Left lobe of liver (tissue), 2 donors: ENCODE results near the gene TIGD3. TPM values are rescaled to one million over a fixed set of nuclear protein-coding genes. Genes with fewer than 3 reads are reported as not detected.
A peak's percentile ranks its signal among the peaks of the same experiment; 100 is the strongest.
"Not testable (repeated sequence)": the region's sequence is repeated elsewhere in the genome, so short reads cannot be mapped to it uniquely, and the experiment has no call there.

Experiments used
- ATAC-seq: fragments of 200-7000 bp; cut with Tn5 transposase; one replicate; pipeline ENCODE4 v1.9.1; 2020; ENCODE audit warnings: mild to moderate bottlenecking, moderate library complexity
- DNase-seq: peaks from one replicate; pipeline ENCODE4 v3.0.0-alpha.2; 2020; ENCODE audit warnings: low spot score
- total RNA-seq: library from RNA; stranded (reverse); gene quantifications from one replicate; pipeline ENCODE4 v1.2.1, GENCODE V29; 2021
- donor health status: DM: no; HTN: no; CAD: no; lungs with moderate emphysema.
- donor health status: DM: no; HTN: yes; CAD: no.

Gene TIGD3
- total RNA-seq, 1 donor from 2014 or later, result 0.43 TPM

DNA sequence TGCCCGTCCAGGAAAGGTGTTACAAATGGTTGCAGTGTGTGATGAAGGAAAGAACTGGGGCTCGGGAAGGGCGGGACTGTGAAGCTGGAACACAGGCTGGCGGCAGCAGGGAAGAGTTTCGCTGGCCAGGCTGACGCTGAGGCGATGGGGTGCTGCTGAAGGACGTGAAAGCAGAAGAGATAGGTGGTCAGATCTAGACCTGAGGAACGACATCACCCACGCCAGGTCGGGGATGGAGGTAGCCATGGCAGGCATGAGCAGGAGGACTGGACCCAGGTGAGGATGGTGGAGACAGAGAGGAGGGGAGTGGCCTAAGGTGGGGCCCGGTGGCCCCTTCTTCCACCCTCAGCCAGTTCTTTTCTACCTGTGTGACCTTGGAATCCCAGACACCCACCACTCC lies 30.7 kb upstream of the TIGD3 start:
- DNase-seq (no peak), ATAC-seq (no peak)

DNA sequence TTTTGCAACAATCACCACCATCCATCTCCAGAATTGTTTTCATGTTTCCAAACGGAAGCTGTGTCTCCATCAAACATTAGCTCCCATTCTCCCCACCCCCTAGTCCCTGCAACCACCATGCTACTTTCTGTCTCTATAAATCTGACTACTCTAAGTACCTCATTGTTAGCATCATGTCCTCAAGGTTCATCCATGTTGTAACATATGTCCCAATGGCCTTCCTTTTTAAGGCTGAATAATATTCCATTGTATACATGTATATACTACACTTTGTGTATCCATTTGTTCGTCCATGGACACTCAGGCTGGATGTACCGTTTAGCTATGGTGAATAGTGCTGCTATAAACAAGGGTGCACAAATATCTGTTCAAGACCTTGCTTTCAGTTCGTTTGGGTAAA lies 29.1 kb upstream of the TIGD3 start:
- DNase-seq (no peak), ATAC-seq (no peak)

- DNase-seq, result no peak
- ATAC-seq, result no peak
Observed at GRCh38 chr11:65327021-65327420, 27.5 kb upstream of the TIGD3 start.

DNA sequence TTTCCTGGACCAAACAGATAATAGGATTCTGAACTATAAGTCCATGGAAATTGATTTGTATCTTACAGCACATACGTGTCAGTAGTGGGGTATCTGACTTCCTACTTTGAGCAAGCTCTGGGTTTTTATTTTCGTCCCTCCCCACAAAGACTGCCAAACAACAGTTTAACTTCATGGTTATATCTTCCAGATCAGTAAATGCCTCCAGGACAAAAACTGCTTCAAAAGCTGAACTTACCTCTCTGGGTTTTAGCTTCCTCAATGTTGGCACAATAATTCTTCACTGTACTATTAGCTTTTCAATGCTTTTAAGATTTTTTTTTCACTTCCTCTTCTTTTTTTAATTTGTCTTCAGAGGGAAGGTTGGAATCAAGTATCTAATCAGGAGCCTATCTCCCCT lies 25.1 kb upstream of the TIGD3 start:
- DNase-seq, result no peak
- ATAC-seq, result no peak

DNA sequence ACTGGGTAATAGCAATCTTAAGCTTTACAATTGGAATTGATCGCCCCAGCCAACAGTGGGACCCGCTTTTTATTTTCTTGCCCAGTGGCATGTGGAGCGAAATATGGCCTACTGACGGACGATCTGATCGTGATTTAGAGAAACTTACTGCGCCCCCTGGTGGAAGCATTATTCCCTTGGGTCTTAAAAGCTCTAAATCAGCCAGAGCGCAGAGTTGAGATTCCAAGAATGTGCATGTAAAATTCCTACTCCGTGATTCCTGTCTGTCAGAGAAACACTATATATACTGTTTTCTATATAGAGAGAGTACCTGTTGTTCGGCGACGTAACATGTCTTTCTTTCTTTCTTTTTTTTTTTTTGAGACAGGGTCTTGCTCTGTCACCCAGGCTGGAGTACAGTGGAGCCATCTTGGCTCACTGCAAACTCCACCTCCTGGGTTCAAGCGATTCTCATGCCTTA lies 24.6 kb upstream of the TIGD3 start:
- DNase-seq (peak; percentile 80), ATAC-seq (peak; percentile 67)

DNA sequence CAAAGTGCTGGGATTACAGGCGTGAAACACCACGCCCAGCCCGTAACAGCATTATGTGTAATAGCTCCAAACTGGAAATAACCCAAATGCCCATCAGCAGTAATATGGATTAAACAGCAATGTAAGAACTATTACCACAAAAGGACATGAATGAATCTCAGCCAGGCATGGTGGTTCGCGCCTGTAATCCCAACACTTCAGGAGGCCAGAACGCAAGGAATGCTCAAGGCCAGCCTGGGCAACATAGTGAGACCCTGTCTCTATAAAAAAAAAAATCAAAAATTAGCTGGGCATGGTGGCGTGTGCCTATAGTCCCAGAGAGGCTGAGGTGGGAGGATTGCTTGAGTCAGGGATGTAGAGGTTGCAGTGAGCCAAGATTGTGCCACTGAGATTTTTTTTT lies 24.0 kb upstream of the TIGD3 start:
- no peak for ATAC-seq
- no peak for DNase-seq

GRCh38 chr11:65332591-65332990 lies 22.0 kb upstream of the TIGD3 start:
- ATAC-seq, DNase-seq: not testable (repeated sequence)

DNA sequence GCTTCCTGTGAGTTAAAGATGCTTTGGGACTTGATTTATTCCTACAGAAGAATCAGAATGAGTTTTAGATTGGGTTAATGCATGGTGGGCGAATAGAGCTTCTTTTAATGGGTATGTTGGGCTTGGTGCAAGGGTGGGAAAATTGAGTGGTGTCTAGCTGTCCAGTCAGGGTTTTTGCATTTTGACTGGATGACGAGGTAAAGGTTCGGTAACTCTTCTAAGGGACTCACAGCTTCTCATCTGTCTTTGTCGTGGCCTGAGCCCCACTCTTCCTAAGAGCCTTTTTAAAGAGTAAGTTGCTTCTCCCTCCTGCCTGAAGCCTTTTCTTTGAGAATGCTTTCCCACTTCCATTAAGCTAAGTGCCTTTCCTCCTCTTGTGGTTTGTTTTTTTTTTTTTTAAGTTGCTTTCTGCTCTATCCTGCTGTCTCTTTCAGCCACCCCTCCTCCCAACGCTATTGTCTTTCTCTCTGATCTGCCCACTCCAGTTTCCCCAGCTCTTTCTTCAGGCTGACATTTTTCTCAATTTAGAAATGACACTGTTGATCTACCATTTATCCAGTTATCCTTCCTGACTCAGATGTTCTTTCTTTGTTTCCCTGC lies 19.8 kb upstream of the TIGD3 start:
- ATAC-seq (no peak), DNase-seq (no peak)

DNA sequence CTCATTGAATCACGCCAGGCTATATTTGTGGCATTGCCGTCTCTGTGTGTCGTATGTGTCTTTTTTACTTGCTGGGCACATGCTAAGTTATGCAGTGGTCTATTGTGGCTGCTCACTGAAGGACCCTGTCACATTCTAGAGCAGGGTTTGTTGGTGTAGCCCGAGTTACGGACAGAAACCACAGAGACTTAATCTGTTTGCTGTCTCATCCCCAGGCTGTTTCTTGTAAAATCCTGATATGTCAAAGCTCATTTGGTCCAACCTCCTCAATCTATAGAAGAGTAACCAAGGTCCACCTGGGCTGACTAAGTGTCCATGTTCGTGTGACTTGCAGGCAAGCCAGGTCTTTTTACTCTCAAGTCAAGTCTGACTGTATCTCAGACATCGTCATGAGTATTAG lies 15.9 kb upstream of the TIGD3 start:
- DNase-seq (no peak), ATAC-seq (no peak)

DNA sequence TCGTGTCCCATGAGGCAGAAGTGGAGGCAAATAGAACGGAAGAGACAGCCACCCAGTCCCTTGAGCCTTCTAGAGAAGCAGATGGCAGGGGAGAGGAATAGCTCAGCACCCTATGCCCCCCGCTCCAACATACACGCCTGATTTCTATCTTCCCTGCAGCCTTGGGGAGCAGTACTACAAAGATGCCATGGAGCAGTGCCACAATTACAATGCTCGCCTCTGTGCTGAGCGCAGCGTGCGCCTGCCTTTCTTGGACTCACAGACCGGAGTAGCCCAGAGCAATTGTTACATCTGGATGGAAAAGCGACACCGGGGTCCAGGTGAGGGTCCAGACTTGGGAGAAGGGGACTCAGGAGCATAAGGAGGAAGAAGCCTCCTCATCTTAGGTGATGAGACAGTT lies 14.3 kb upstream of the TIGD3 start:
- DNase-seq (no peak), ATAC-seq (no peak)

DNA sequence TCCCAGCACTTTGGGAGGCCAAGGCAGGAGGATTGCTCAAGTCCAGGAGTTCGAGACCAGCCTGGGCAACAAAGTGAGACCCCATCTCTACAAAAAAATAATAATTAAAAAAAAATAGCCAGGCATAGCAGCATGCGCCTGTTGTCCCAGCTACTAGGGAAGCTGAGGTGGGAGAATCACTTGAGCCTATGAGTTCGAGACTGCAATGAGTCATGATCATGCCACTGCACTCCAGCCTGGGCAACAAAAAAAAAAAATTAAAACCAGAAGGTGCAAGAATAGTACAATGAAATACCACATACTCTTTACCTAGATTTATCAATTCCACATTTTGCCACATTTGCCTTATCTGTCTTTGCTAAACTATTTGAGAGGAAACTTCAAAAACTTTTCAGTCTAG lies 12.7 kb upstream of the TIGD3 start:
- ATAC-seq (no peak), DNase-seq (no peak)

DNA sequence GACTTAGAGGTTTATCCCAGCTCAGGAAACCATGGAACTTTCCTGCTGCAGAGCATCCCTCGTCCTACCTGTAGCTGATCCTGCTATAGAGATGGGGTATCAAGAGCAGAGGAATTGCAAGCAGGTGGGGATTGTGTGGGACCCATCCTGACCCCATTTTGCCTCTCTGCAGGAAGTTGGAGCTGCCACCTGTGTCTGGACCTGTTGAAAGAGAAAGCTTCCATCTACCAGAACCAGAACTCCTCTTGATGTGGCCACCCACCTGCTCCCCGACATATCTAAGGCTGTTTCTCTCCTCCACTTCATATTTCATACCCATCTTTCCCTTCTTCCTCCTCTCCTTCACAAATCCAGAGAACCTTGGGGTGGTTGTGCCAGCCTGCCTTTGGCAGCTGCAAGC lies 3.0 kb upstream of the TIGD3 start:
- no peak for ATAC-seq
- DNase-seq, result no peak

DNA sequence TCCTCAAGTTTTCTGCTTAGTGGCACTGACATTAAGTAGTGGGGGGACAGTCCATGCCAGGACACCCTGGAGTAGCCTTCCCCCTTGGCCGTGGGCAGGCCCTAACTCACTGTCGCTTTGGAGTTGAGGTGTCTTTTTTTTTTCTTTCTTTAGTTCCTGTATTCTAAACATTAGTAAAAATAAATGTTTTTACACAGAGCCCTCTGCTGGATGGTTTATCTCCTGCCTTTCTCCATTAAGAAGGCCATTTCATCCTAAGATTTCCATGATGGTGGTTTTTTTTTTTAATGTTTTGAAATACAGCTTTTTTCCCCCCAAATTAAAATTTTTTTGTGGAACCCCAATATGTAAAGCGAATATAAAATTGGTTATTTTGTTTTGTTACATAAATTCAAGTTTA lies 1.8 kb upstream of the TIGD3 start:
- no peak for DNase-seq
- ATAC-seq, result no peak

DNA sequence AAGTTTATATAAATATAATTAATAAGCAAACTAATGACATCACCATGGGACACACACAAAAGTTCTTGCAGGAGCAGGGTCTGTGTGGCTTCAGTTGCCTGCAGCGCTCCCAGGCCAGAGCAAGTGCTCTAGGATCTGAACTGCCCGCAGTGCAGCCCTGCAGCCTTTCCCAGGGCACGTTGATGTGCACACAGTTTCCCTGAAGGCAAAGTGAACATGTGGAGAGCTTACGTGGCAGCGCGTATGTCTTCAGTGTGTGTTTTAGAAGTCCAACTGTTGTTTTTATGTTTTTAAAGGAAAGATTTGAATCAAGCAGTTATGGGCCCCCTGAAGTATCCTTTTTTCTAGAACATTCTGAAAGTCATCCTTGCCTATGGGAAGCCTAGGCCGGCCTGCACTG lies 1.2 kb upstream of the TIGD3 start:
- DNase-seq (no peak), ATAC-seq (no peak)

GRCh38 chr11:65353900-65354264 lies 669 bp upstream of the TIGD3 start:
- DNase-seq, result no peak
- ATAC-seq, result no peak

GRCh38 chr11:65355013-65355775 lies 643 bp downstream of the TIGD3 start:
- ATAC-seq (peak; percentile 4), DNase-seq (no peak)

- DNase-seq, result no peak
- ATAC-seq, result no peak
Observed at GRCh38 chr11:65355776-65356393, 1.3 kb downstream of the TIGD3 start.

DNA sequence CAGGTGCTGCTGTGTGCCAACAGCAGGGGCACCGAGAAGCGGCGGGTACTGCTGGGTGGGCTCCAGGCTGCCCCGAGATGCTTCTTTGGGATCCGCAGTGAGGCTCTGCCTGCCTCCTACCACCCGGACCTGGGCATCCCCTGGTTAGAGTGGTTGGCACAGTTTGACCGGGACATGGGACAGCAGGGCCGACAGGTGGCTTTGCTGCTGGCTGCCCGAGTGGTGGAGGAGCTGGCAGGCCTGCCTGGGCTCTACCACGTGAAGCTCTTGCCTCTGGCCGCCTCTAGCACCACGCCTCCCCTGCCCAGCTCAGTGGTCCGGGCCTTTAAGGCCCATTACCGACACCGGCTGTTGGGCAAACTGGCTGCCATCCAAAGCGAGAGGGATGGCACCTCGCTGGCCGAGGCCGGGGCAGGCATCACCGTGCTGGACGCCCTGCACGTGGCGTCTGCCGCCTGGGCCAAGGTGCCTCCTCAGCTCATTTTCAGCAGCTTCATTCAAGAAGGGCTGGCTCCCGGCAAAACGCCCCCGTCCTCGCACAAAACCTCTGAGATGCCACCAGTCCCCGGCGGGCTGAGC lies 1.9 kb downstream of the TIGD3 start:
- no peak for ATAC-seq
- no peak for DNase-seq

DNA sequence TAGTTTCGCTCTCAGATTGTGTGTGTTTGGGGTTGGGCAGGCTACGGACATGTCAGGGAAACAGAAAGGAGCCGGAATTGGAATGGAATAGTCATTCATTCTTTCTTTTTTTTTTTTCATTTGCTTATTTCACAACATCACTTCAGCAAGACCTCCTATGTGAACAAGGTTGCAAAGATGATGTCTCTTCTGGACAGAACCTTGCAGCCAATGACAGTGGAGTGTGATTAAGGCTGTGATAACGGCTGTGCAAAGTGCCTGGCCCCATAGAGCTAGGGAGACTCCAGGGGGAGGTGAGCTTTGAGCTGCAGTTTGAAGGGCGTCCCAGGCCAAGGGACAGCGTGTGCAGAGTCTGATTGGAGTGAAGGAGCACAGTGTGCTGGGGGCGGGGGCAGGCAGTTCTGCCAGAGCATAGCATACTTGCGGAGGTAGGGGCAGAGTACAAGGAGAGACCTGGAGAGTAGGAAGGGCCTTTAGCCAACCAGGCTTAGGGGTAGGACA lies 3.4 kb downstream of the TIGD3 start:
- ATAC-seq (peak; percentile 57), DNase-seq (peak; percentile 83)

DNA sequence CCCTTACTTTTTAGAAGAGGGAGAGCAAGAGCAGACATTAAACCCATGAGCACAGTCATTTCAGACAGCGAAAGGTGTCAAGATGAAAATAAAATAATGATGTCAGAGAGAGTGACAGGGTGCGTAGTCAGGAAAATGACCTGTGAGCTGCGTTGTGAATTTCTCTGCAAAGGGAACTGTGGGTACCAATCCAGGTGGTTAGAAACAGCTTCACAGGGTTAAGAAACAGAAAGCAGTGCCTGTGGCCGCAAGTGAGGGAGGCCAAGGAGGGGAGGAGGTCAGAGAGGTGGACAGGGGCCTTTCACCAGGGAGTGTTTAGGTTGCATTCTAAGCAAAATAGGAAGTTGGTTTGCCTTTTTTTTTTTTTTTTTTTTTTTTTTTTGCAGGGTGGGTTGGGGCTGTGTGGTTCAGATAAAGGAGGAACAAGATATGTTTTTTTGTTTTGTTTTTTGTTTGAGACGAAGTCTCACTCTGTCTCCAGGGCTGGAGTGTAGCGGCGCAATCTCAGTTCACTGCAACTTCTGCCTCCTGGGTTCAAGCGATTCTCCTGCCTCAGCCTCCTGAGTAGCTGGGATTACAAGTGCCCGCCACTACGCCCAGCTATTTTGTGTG lies 7.9 kb downstream of the TIGD3 start:
- DNase-seq, result no peak
- no peak for ATAC-seq

GRCh38 chr11:65362966-65363365 lies 8.4 kb downstream of the TIGD3 start:
- ATAC-seq (no peak), DNase-seq (no peak)
